NCI-H1436 (cell line): ENCODE data around the gene RARB.

Experiments used
- DNase-seq: peaks from one replicate; lab custom pipeline; 2025; lab: John Stamatoyannopoulos, UW

The RARB gene

DNA sequence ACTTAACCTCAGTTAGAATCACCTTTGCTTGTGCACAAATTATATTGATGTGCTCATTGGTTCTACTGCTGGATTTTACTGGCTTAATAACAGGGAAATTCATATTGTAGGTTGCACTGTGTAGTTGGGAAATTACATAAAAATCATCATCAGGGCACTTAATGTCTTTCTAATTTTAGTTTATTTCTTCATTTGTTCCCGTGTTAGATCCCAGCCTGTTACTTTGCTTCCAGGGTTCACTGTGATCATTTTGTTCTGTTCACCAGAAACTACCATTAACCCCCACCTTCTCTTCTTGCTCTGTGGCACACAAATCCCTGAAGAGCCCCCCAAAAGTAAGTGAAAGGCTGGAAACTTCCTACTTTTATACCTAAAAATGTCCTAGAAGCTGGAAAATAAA lies 80.4 kb downstream of the RARB start:
- no peak for DNase-seq

DNA sequence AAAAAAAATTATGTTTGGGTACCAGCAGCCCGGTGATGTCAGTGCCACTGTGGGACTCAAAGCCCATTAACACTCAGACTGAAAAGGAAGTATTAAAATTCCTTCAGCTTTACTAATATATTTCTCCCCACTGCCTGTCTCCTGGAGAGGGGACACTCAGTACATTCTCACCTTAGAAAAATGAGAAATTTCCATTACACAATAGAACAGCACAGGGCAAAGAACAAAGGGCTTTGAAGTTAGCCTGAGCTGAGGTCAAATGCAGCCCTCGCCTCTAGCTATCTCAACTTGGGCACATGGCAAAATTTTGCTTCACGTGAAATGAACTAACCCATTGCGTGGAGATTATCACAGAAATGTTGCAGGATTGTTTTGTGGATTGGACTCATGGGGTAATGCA lies 80.8 kb downstream of the RARB start:
- DNase-seq, result no peak

DNA sequence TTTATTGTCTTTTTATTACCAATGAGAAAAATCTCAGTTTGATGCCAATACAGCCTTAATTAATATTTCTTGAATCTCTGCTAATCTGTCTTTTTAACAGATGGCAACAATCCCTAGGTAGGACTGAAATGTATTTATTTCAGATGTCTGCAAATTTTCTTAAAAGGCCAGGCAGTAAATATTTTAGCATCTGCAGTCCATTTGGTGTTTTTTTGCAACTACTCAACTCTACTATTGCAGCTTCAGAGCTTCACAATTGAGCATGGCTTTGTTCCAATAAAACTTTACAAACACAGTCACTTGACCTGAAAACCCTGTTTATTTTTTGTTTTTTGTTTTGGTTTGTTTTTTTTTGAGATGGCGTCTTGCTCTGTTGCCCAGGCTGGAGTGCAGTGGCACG lies 82.7 kb downstream of the RARB start:
- DNase-seq, result no peak

DNA sequence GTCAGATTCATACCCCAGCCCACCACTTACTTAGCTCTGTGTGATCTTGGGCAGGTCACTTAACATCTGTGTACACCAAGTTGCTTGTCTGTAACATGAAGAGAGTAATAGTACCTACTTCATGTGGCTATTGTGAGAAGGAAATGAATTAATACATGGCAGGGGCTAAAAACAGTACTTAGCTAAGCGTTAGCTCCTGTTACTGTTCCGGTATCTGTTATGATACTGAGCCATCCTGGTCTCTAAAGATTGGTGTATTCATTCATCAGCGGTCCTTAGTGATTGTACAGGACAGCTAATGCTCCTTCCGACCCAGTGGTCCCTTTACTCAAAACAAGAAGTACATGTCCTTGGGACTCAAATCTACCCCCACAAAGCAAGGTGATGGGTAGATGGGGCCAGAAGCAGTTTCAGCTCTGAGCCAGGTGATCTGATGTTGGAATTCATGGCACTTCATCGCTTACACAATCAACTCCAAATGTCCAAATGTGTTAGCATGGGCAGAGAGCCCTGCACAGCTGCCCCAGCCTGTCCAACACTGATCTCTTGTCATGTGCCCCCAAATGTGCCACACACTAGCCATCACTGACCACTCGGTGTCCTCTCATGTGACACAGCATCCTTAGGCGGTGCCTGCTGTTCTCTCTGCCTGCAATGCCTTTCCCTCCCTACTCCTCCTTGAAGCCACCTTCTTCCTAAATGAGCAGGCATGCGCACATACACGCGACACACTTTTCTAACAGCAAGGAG lies 84.1 kb downstream of the RARB start:
- no peak for DNase-seq

DNA sequence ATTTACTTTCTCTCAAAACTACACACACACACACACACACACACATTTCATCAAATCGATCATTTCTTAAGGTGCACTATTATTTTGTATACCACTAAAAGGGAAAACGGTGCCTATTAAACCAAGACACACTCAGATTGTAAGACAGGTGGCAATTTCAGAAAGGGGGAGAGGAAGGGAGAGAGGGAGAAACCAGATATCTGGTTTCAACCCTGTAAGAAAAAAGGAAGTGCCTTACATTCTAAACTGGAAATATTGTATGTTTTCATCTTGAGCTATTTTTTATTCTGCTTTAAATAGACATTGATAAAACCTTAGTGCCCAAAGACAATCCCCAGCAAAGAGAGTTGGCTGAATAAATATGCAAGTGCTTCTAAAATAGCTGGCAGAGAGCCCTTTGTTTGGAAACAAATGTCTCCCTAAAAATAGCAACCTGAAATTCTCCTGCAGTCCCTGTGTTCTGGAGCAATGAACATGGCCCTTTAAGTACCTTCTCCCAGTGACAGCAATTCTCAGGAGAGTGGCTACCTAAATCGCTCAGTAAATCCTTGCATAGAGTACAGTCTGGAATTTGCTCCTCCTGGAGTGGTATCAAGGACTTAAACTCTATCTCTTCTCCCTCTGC lies 85.7 kb downstream of the RARB start:
- DNase-seq, result no peak

DNA sequence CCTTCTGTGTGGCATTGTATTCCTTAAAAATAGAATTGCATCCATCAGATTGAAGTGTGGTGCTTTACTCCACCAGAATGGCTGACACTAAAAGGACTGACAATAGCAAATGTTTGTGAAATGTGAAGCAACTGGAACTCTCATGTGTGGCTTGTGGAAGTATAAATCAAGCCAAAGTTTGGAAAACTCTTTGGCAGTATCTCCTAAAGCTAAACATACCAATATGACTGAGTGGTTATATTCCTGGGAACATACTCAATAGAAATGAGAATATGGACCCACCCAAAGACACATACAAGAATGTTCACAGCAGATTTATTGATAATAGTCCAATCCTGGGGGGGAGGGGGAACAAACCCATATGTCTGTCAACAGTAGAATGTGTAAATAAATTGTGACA lies 87.1 kb downstream of the RARB start:
- no peak for DNase-seq

DNA sequence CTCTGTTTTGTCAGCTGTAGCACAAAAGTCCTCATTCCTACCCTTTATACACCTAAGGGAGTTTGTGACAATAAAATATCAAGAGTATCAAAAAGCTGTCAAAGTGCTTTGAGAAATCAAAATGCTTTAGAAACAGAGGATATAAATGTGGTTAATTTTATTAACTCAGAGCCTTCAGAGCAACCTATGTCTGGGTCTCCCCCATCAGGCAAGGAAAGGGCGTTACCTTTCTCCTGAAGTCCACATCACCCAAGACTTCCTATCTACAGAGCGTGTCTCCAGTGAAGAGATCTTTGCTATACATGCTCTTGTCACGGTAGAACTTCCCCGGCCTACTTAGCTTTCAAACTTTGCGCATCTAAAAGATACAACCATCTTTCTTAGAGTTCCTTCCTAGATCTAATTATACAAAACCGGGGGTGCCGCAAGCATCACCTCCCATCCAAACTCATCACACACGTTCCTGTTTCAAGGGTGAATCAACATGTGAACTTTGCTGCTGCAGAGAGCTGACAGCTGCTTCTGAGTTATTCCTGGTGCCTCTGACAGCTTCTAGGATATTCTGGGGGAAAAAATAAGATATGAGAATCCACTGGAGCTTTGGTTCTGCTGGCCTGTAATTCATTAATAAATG lies 93.0 kb downstream of the RARB start:
- DNase-seq, result no peak

DNA sequence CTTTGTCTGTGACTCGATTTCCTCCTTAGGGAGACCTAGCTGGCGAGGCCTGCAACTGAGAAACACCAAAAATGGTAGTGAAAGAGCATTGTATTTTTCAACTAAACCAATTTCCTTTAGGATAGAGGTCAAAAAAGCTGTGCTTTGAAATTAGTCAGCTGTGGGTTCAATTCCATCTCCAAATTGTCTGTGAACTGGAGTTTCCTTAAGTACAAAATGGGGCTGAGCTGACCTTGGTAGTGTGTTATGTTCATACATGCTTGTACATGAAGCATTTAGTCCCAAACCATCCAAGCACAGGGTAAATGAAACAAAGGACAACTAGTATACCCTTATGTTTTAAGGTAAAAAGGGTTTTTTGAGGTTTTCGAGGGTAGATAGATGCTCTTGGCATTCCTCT lies 99.3 kb downstream of the RARB start:
- no peak for DNase-seq

DNA sequence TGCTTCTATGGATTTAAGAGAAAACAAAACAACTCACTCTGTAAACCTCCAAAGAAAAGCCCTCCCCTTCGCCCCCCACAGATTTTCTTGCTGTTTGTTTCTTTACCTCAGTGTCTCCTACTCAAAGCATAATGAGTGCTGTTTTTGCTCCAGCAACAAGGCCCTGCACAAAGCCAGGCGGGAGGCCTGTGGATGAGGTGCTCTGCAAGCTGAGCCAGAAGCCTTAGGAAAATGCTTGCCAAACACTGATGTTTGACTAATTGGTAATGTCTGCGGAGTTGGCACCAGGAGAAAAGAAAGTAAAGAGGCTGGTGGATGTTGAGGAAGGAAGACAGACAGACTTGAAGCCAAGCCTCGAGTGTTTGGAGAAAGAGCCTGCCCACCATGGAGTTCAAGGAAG lies 99.7 kb downstream of the RARB start:
- DNase-seq, result no peak

DNA sequence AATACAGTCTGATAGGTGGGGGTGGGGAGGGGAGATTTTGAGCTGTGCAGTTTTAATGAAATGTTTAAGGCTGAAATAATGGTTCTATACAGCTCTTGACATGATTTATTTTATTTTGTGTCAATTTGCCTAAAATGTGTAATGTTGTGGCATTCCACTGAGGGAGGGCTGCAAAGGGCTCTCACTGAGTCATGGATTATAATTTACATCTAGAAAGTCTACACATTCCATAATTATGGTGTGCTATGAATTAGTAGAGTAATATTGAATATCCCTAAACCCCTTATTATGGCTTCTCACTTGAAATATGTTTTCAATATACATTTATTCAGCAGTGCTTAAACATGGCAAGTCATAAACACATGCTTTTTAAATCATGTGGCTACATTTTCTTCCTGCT lies 103.9 kb downstream of the RARB start:
- no peak for DNase-seq

DNA sequence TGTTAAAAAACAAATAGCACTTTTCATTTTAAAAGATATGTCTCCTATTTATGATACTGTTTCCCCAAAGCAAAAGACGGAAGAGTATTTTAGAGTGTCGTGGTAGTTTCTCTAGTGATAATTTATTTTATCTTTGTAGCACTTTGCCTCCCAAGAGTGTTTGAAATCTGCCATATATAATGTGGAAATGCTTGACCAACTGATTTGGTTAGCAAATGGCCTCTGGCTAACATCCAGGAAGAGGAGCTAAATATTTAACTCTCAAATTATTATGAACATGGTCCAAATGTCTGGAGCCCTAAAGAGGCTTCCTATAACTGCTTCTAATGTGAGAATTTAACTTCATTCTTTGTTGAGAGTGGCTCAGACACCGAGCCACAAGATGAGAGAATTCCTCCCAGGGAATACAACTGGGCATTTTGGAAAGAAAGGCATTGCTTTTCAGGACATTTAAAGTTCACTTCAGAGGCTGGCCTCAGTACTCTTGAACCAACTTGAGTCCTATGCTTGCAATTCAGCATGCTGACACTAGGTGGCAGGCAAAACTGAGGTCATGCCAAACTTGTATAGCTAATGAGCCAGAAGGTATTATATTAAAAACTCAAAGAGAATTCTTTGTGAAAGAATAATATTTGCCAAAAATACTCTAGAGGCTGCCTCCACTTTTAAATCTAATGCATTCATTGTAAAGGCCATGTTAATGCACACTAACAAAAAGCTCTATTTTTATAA lies 104.5 kb downstream of the RARB start:
- DNase-seq, result no peak

DNA sequence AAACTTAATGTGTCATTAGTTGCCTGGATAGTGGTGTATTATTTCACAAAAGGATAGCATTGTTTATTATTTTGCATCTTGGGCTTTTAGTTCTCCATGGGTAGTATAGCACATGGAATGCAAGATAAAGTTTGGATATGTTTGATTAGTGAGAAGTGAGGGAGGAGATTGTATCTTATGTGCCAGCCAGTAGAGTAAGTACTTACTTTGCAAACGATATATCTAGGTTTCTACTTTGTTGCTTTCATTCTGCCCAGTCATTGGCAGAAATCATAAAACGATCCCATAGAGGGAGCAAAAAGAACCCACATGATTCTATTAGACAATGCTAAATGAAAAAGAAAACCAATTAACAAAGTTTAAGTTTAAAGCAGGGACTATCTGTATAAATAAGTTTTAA lies 105.3 kb downstream of the RARB start:
- DNase-seq, result no peak

DNA sequence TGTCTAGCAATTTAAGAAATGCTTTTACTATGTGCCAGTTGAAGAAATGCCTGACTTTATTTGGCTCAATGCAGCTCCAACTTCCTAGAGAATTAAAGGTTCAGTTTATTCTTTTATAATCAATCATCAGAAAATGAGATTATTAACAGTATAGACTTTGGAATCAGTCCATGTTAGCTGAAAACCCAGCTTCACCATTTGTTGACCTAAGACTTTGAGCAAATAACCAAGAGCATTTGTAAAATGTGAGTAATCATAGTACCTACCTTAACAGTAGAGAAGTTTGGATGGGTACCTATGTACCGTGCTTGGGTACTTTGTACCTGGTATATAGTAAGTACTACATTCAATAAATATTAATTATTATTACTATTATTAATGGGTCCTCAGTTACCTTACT lies 105.9 kb downstream of the RARB start:
- DNase-seq, result no peak

DNA sequence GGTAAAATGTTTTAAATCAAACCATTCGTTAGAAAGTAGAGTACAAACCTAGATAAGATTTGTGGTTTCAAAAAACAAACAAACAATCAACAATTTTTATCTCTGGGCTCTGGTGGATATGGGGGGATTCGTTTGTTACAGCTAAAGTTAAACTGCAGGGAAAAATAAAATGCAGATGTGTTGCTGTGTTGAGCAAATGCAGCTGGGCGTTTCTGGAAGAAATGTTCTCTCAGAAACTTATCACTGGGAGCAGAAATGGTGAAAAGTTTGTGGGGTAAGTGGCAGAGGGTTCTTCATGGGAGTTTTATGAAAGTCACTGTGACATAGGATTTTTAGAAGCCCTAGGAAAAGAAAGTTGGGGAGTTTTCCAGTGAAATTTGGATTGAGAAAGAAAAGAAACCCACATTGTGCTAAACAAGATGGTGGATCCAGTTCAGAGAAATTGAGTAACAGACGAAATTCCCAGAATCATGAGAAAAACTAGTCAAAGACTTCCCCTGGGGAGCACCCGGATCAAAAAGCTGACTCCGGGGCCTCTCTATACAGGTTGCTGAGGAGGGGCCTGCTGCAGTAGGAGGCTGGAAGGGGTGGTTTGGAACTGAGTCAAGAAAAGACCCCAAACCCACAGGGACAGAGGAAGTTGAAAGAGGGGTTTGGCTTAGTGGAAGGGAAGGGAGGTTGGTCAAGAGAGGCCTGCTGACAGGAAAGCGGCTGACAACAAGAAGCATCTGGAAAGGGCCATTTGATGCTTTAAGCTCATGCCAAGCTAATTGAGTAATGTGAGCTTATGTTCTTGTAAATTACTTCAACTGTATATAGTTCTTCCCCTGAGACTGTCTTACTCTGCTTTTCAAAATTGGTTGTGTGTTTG lies 108.7 kb downstream of the RARB start:
- peak; percentile 21 for DNase-seq

DNA sequence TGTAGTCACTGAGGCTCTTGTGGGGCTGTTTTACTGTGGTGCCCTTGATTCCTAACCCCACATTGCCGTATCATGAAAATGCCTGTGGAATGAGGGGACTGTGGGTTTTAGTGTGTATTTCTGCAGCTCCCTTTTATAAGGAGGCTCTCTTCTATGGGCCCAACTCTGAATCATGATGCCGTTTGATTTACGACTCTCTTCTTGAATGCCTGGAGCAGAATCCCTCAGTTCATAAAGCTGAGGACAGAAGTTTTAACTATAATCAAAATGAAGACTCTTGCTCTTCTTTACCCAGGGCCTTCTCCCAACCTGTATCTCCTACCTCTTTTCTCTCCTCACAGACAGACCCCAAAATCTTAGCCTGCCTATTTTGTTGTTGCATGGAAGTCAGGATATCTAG lies 109.5 kb downstream of the RARB start:
- DNase-seq, result no peak

DNA sequence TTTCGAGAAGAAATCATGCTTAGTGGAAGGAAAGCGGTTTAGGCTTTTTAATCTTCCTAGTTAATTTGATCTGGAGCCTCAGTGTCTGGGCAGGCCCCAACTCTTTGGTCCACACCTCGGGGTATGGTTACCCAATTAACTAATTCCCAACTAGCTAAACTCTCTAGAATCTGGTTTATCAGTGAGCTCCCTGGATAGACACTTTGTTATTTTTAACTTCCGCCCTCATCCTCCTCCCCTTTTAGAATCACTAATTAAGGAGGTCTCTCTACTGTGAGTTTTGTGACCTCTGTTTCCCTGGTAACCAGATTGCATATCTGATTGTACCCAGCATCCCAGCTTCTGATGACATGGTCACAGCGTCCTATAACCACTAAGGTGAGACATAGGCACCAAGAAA lies 112.2 kb downstream of the RARB start:
- no peak for DNase-seq

DNA sequence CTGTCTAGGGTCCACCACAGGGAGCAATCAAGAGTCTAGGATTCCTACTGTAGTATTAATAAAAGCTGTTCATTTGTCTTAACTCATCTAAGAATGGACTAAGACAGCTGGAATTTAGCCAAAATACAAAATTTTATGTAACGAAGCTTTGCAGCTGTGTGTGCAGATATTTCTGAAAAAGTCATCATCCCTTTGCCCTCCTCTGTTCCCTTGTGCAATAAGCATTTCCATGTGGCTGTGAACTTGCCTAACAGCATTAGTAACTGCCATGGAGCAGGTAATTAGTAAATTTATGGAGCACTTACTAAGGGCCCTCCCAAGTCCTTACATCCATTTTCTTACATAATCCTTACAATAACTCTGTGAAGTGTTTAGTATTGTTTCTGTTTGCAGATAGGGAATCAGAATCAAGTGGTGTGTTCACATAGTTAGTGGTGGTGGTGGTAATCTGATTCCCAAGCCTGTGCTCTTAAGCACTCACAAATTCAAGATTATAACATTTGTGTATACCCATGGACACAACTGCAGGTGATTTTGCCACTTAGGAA lies 114.5 kb downstream of the RARB start:
- DNase-seq, result no peak

DNA sequence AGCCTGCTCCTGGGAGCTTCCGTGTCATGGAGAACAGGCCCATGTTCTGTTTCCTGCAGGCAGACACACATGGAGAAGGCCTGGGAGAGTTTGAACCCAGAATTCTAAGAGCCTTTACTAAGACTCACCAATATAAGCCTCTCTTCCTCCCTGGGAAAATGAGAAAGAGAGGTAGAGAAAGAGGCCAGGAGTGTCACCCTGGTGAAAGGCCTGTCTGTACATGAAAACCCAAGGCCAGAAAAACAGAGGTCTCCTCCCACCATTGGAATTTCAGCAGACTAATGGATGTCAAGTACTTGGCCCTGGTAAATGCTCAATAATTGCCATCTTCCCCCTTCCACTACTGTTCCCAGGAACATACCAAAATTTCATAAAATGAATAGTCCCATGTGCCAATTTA lies 119.0 kb downstream of the RARB start:
- no peak for DNase-seq

DNA sequence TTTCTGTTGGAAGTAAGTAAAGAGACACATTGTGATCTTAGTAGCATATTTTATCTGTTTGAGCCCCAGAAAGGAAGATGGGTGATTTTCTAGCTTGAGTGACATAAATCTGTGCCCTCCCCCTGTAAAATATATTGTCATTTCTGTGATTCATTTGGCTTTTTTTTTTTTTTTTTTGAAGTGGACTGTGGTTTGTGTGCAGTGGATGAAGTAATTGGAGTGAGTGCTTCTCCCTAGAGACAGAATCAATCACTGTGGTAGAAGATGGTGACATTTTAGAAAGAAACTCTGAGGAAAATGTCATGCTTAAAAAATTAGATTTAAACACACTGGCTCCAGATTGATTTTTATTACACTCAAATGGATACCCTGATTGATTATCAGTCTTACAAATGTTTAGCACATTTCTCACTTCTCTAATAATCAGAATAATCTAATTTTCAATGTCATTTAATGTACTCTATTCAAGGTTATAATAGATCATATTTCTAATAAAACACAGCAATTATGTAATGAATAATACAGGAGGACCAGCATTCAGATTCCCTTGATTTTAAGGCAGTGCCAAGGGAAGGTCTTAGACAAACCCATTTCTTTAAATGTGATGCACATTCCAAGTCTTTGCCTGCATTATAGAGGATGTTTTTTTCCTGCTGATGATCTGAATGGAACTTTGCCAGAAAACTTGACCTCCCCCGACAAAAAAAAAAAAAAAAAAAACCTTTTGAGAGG lies 120.0 kb downstream of the RARB start:
- DNase-seq, result peak; percentile 1

DNA sequence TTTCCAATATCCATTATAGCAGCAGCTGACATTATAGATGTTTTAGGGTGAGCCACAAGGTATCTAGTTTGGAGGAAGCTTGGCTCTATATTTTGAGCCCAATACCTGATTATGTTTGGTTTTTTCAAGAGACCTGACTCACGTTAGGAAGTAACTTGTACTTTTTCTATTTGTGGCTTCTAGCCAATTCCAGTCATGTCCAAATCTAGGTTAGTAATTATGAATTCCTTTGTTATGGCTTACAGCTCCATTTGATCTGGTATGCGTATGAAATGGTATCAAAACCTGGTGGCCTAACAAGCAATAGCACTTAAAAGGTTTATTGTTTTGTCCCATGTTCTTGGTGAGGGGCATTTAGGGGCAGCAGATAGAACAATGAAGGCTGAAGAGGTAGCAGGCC lies 120.8 kb downstream of the RARB start:
- no peak for DNase-seq

DNA sequence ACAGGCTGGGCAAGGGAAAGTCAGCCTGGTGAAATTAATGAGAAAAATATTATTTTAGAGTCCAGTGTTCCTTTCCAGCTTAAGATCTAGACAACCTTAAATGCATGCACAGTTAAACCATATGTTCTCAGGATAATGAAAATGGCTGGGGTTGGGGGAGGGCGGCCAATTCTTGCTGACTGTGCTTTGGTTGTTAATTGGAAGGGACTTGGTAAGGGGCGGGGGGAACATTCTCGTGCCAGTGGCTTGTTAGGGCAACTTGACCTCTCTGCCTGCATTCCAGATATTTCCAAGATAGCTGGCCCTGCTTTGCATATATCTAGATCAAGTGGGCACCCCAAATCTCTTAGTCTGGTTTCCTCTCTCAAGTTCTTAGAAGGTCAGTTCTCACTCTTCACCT lies 124.2 kb downstream of the RARB start:
- DNase-seq, result no peak
